Nephron progenitor cell (in vitro differentiated cells): ENCODE measurements around the gene NPPC.
"Not testable (repeated sequence)": the region's sequence is repeated elsewhere in the genome, so short reads cannot be mapped to it uniquely, and the experiment has no call there.

ENCODE experiments used
- DNase-seq: peaks from one replicate; pipeline ENCODE4 v3.0.0; 2021
- H3K27ac Mint-ChIP-seq: 2 replicates; pipeline ENCODE4 v1.8.0; 2021; ENCODE audit warnings: mild to moderate bottlenecking, moderate library complexity, mixed read lengths
- H3K27me3 Mint-ChIP-seq: 2 replicates; pipeline ENCODE4 v1.8.0; 2021; ENCODE audit warnings: mild to moderate bottlenecking, low read depth, mixed read lengths; ENCODE audit not compliant: poor library complexity
- H3K36me3 Mint-ChIP-seq: 2 replicates; pipeline ENCODE4 v1.8.0; 2021; ENCODE audit warnings: low read depth, mixed read lengths
- H3K4me1 Mint-ChIP-seq: 2 replicates; pipeline ENCODE4 v1.8.0; 2021; ENCODE audit warnings: mixed read lengths
- H3K4me3 Mint-ChIP-seq: 2 replicates; pipeline ENCODE4 v1.8.0; 2021; ENCODE audit warnings: mild to moderate bottlenecking, moderate library complexity, mixed read lengths
- H3K9me3 Mint-ChIP-seq: 2 replicates; pipeline ENCODE4 v1.8.0; 2021; ENCODE audit warnings: mild to moderate bottlenecking, moderate library complexity, mixed read lengths
- CTCF ChIP-seq: fragments of 200-600 bp; sonication (generic); IDR thresholded peaks from 2 replicates; pipeline ENCODE4 v1.5.0; 2021; ENCODE audit warnings: antibody characterized with exemption

NPPC gene

GRCh38 chr2:231884438-231885140 lies 41.6 kb downstream of the NPPC start:
- peaks cover 51% of the 10 kb centered on the region for H3K4me1 Mint-ChIP-seq
- TF ChIP-seq CTCF = no peak

GRCh38 chr2:231883468-231883881 lies 42.7 kb downstream of the NPPC start:
- H3K36me3 Mint-ChIP-seq = no peaks in the 10 kb centered on the region
- peaks cover 56% of the 10 kb centered on the region for H3K4me1 Mint-ChIP-seq
- no peak for TF ChIP-seq CTCF
- H3K27ac Mint-ChIP-seq = peak overlapping the region; percentile 71
- H3K27me3 Mint-ChIP-seq = peaks cover 14% of the 10 kb centered on the region
- H3K4me3 Mint-ChIP-seq = peak overlapping the region; percentile 37
- H3K9me3 Mint-ChIP-seq = peaks cover 14% of the 10 kb centered on the region
- DNase-seq = peak; percentile 27

More at GRCh38 chr2:231884438-231885140, 41.6 kb downstream of the NPPC start:
- DNase-seq = no peak
- Mint-ChIP-seq H3K27me3 (peaks cover 21% of the 10 kb centered on the region), H3K27ac (no peak overlapping the region), H3K36me3 (no peaks in the 10 kb centered on the region), H3K9me3 (peaks cover 14% of the 10 kb centered on the region), H3K4me3 (no peak overlapping the region)

GRCh38 chr2:231882646-231883045 lies 43.5 kb downstream of the NPPC start:
- H3K27ac Mint-ChIP-seq = peak overlapping the region; percentile 5
- H3K9me3 Mint-ChIP-seq = peaks cover 14% of the 10 kb centered on the region

GRCh38 chr2:231880371-231880770 lies 45.8 kb downstream of the NPPC start:
- not testable (repeated sequence) for H3K27ac Mint-ChIP-seq, DNase-seq, H3K4me3 Mint-ChIP-seq, H3K9me3 Mint-ChIP-seq, H3K27me3 Mint-ChIP-seq, H3K36me3 Mint-ChIP-seq
- H3K4me1 Mint-ChIP-seq = peaks cover 50% of the 10 kb centered on the region

More at GRCh38 chr2:231882646-231883045, 43.5 kb downstream of the NPPC start:
- H3K27me3 Mint-ChIP-seq = peaks cover 10% of the 10 kb centered on the region
- H3K4me1 Mint-ChIP-seq = peaks cover 56% of the 10 kb centered on the region
- H3K4me3 Mint-ChIP-seq = no peak overlapping the region
- TF ChIP-seq CTCF = no peak
- no peaks in the 10 kb centered on the region for H3K36me3 Mint-ChIP-seq
- DNase-seq = no peak

GRCh38 chr2:231879216-231879615 lies 47.0 kb downstream of the NPPC start:
- no peak for TF ChIP-seq CTCF
- peaks cover 12% of the 10 kb centered on the region for H3K27me3 Mint-ChIP-seq
- H3K36me3 Mint-ChIP-seq = no peaks in the 10 kb centered on the region
- H3K27ac Mint-ChIP-seq = peak overlapping the region; percentile 82
- H3K9me3 Mint-ChIP-seq = no peaks in the 10 kb centered on the region
- H3K4me3 Mint-ChIP-seq = no peak overlapping the region
- DNase-seq = no peak
- H3K4me1 Mint-ChIP-seq = peaks cover 40% of the 10 kb centered on the region

GRCh38 chr2:231877533-231878456 lies 48.4 kb downstream of the NPPC start:
- no peak overlapping the region for H3K4me3 Mint-ChIP-seq
- H3K4me1 Mint-ChIP-seq = peaks cover 25% of the 10 kb centered on the region
- H3K9me3 Mint-ChIP-seq = peaks cover 1% of the 10 kb centered on the region
- TF ChIP-seq CTCF = no peak
- no peak overlapping the region for H3K27ac Mint-ChIP-seq
- H3K27me3 Mint-ChIP-seq = peaks cover 13% of the 10 kb centered on the region
- DNase-seq = no peak
- no peaks in the 10 kb centered on the region for H3K36me3 Mint-ChIP-seq
